Common myeloid progenitor, CD34-positive (primary cell): ENCODE data around the gene TJP2.

Experiments used
- CTCF ChIA-PET: fragments of 350-600 bp; sonication (Branson Sonifier 250); formaldehyde crosslinking; loops from one replicate; lab custom pipeline; 2021; ENCODE audit warnings: antibody characterized with exemption; lab: Charles Lee
- POLR2A ChIA-PET: fragments of 350-600 bp; sonication (Branson Sonifier 250); formaldehyde crosslinking; loops from one replicate; lab custom pipeline; 2021; ENCODE audit warnings: antibody characterized with exemption; lab: Charles Lee
- DNase-seq, 3 donors: peaks; one replicate each; pipeline versions ENCODE4 v3.0.0 to v3.0.0-alpha.2; 2013
- H3K27ac ChIP-seq, 2 experiments: 1 replicate in 1 of 2; 2 replicates in 1 of 2; pipeline ENCODE4 v1.7.0; 2013; ENCODE audit warnings: inconsistent platforms in 2 of 2, low read length in 2 of 2, mild to moderate bottlenecking in 2 of 2, low read depth in 1 of 2, moderate library complexity in 1 of 2; ENCODE audit not compliant: severe bottlenecking in 2 of 2, insufficient read depth in 1 of 2, poor library complexity in 1 of 2
- H3K27me3 ChIP-seq, 5 experiments: replicated peaks in 2 of 5; 1 replicate in 3 of 5; 2 replicates in 2 of 5; pipeline versions ENCODE4 v1.6.1 to v1.7.0; 2013; ENCODE audit warnings: low read length in 4 of 5, mild to moderate bottlenecking in 2 of 5, moderate library complexity in 2 of 5, inconsistent platforms in 1 of 5; ENCODE audit not compliant: insufficient read depth in 5 of 5, control insufficient read depth in 4 of 5
- H3K36me3 ChIP-seq, 4 experiments: 1 replicate in 2 of 4; 2 replicates in 2 of 4; pipeline versions ENCODE4 v1.6.1 to v1.7.0; 2013; ENCODE audit warnings: low read length in 3 of 4, control low read depth in 1 of 4, mild to moderate bottlenecking in 1 of 4; ENCODE audit not compliant: control insufficient read depth in 4 of 4, insufficient read depth in 4 of 4
- H3K4me1 ChIP-seq, 4 experiments: 1 replicate in 3 of 4; 2 replicates in 1 of 4; pipeline versions ENCODE4 v1.6.1 to v1.7.1; 2013; ENCODE audit warnings: low read length in 3 of 4, mild to moderate bottlenecking in 3 of 4, control low read depth in 1 of 4, inconsistent platforms in 1 of 4, moderate library complexity in 1 of 4; ENCODE audit not compliant: control insufficient read depth in 4 of 4, insufficient read depth in 4 of 4; ENCODE audit errors: control extremely low read depth in 1 of 4
- H3K4me3 ChIP-seq, 7 experiments: 1 replicate in 4 of 7; 2 replicates in 3 of 7; pipeline versions ENCODE4 v1.5.1 to v1.7.0; 2013; ENCODE audit warnings: mild to moderate bottlenecking in 7 of 7, low read length in 6 of 7, moderate library complexity in 6 of 7, inconsistent platforms in 2 of 7, low read depth in 2 of 7, control low read depth in 1 of 7; ENCODE audit not compliant: insufficient read depth in 4 of 7, control insufficient read depth in 1 of 7; ENCODE audit errors: extremely low read depth in 1 of 7
- H3K9me3 ChIP-seq, 5 experiments: 1 replicate in 4 of 5; 2 replicates in 1 of 5; pipeline versions ENCODE4 v1.6.1 to v1.7.1; 2013; ENCODE audit warnings: low read length in 4 of 5, mild to moderate bottlenecking in 2 of 5, inconsistent platforms in 1 of 5, low read depth in 1 of 5, moderate library complexity in 1 of 5; ENCODE audit not compliant: control insufficient read depth in 4 of 5, insufficient read depth in 2 of 5; ENCODE audit errors: control extremely low read depth in 1 of 5
- WGBS: methylation state at CpG from one replicate; pipeline ENCODE4 v1.1.5; 2013; ENCODE audit not compliant: insufficient coverage; 5-methylcytosine and 5-hydroxymethylcytosine counted together

Gene TJP2

DNA sequence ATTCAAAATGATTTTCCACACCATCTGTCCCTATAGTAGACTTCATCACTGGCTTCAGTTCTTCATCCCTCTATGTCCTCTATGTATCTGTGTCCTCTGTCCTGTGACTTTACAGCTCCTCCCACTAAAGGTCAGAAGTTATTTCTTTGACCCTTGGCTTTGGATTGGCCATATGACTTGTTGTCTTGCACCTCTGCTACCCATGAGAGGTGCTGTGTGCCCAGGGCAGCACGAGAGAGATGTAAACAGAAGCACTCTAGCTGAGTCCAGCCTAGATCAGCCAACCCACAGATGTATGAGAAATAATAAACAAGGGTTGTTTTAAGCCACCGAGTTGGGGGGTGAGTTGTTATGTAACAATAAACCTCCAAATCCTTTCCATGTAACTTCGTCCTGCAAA, 87.6 kb downstream of the TJP2 start:
- H3K9me3 ChIP-seq, result no peaks in the 10 kb centered on the region
- 88% methylated on average over 1 of the region's 3 CpGs for WGBS
- H3K36me3 ChIP-seq, result peaks cover 0 to 9% (median 1%) of the 10 kb centered on the region in 4 experiments
- no peak overlapping the region for H3K4me3 ChIP-seq
- POLR2A ChIA-PET, result no interaction called here
- CTCF ChIA-PET, result interaction anchor here (0.7 kb wide), 1 partner anchor 68 kb away, joined by 3 read pairs; no protein-coding TSS in a partner anchor
- no peak for DNase-seq
- H3K27ac ChIP-seq, result no peak overlapping the region
- H3K27me3 ChIP-seq, result no peaks in the 10 kb centered on the region
- peaks cover 0 to 4% (median 1%) of the 10 kb centered on the region in 4 experiments for H3K4me1 ChIP-seq

DNA sequence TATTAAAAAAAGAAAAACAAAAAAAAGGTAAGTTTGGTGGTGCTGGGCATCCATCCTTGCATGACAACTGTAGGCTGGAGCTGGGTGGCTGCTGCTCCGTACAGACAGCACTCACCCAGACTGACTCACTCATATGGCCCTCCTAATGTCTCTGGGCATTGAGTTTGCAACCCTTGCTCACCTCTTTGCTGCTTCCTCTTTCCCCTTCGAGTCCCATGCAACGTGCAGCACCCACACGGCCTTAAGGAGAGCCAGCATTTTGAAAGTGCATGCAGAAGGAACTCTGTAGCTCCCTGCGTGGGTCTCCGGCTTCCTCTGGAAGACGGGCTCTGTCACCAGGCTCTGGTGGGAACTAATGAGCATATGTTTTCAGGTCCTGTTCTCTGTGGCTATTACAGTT, 90.4 kb downstream of the TJP2 start:
- Histone ChIP-seq H3K36me3 (no peaks in the 10 kb centered on the region), H3K4me3 (no peak overlapping the region), H3K27ac (no peak overlapping the region), H3K27me3 (no peaks in the 10 kb centered on the region), H3K9me3 (peaks cover 0 to 2% (median 0%) of the 10 kb centered on the region in 5 experiments), H3K4me1 (peaks cover 0 to 4% (median 1%) of the 10 kb centered on the region in 4 experiments)
- POLR2A ChIA-PET, result no interaction called here
- 49% methylated on average over 6 of the region's 7 CpGs for WGBS
- CTCF ChIA-PET, result no interaction called here
- DNase-seq, result peak; percentile 3 to 65 (median 51)

DNA sequence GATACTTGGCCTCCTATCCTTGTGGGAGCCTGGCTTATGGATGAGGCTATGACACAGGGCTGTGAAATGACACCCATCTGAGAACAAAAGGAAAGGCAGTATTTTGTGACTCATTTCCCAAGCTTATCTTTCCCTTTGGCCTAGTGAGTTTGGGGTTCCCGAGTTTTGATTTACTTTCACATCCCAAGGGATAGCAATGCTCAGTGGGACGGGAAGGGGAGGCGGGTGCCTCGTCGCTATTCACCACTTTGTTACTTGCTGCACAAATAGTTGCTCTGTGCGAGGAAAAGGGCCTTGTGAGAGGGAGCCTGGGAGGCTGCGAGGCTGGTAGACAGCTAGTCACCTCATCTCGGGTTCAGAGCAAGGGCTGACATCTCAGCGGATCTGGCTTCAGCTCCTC, 91.8 kb downstream of the TJP2 start:
- DNase-seq, result no peak
- ChIA-PET CTCF (interaction anchor here (1.2 kb wide), 1 partner anchor 156 kb away, joined by 3 read pairs; no protein-coding TSS in a partner anchor), POLR2A (no interaction called here)

DNA sequence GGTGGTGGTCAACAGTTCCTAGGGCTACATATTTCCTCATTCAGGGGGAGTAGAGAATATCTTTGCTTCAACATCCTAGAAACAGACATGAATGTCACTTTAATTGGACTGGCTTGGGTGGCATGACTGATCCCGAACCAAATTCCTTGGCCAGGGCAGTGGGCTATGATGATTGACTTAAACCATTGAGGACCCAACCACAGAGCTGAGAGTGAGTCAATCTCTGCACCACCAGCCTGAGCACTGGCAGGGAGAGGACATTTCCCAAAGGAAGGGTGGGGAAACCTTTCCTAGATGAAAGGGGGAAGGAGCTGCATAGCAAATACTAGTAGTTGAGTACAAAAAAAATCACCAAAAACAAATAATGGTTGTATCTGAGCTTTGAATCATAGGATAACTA, 98.1 kb downstream of the TJP2 start:
- Histone ChIP-seq H3K9me3 (peaks cover 0 to 6% (median 1%) of the 10 kb centered on the region in 5 experiments), H3K4me3 (no peak overlapping the region), H3K4me1 (no peaks in the 10 kb centered on the region), H3K36me3 (no peaks in the 10 kb centered on the region), H3K27ac (no peak overlapping the region), H3K27me3 (no peaks in the 10 kb centered on the region)
- DNase-seq, result no peak
- ChIA-PET CTCF (no interaction called here), POLR2A (no interaction called here)
- 100% methylated on average over 1 of the region's 1 CpG for WGBS

More for the DNA sequence above, 91.8 kb downstream of the TJP2 start:
- Histone ChIP-seq H3K4me3 (no peak overlapping the region), H3K36me3 (no peaks in the 10 kb centered on the region), H3K27me3 (no peaks in the 10 kb centered on the region), H3K27ac (no peak overlapping the region), H3K9me3 (peaks cover 0 to 2% (median 0%) of the 10 kb centered on the region in 5 experiments), H3K4me1 (peaks cover 0 to 4% (median 1%) of the 10 kb centered on the region in 4 experiments)
- 95% methylated on average over 7 of the region's 9 CpGs for WGBS

DNA sequence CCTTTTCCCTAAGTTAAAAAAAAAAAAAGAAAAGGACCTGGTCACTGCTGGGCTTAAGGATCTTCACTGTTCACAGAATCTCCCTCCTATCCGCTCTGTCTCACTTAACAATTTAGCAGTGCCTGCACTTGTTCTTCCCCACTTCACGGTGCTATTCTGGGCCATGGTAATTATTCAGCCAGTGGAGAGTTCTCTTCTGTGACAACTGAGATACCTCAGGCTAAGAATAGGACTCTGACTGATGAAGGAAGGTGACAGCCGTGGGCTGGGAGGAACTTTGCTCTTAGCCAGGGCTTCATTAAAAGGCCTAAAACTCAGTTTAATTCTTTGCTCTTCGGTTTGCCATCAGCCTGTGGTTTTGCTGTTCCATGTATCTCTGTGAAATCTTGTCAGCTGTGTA, 99.1 kb downstream of the TJP2 start:
- 89% methylated on average over 2 of the region's 4 CpGs for WGBS
- Histone ChIP-seq H3K9me3 (peaks cover 0 to 6% (median 1%) of the 10 kb centered on the region in 5 experiments), H3K27ac (no peak overlapping the region), H3K4me3 (no peak overlapping the region), H3K36me3 (no peaks in the 10 kb centered on the region), H3K4me1 (no peaks in the 10 kb centered on the region), H3K27me3 (no peaks in the 10 kb centered on the region)
- ChIA-PET CTCF (no interaction called here), POLR2A (no interaction called here)
- no peak for DNase-seq

- POLR2A ChIA-PET, result no interaction called here
- Histone ChIP-seq H3K4me3 (no peak overlapping the region), H3K27ac (no peak overlapping the region), H3K27me3 (no peaks in the 10 kb centered on the region), H3K9me3 (peaks cover 0 to 6% (median 1%) of the 10 kb centered on the region in 5 experiments), H3K36me3 (no peaks in the 10 kb centered on the region), H3K4me1 (no peaks in the 10 kb centered on the region)
- 98% methylated on average over 4 of the region's 5 CpGs for WGBS
- DNase-seq, result no peak
- CTCF ChIA-PET, result no interaction called here
Measured at GRCh38 chr9:69276775-69277174, 102.7 kb downstream of the TJP2 start.

DNA sequence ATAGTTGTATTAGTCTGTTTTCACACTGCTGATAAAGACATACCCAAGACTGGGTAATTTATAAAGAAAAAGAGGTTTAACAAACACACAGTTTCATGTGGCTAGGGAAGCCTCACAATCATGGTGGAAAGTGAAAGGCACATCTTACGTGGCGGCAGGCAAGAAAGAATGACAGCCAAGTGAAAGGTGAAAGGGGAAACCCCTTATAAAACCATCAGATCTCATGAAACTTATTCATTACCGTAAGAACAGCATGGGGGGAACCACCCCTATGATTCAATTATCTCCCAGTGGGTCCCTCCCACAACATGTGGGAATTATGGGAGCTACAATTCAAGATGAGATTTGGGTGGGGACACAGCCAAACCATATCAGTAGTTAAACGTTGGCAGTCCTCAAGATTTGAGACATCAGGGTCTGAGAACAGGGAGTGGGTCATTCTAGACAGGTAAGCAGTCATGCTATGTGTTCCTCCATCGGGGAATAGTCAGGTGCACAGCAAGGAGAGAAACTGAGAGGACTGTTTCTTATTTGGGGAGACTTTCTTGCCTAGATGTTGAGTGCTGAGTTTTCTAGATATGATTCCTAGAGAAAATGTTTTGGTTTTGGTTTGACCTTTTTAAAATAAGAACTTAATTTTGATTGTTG, 105.1 kb downstream of the TJP2 start:
- H3K27me3 ChIP-seq, result no peaks in the 10 kb centered on the region
- no peak overlapping the region for H3K4me3 ChIP-seq
- no peaks in the 10 kb centered on the region for H3K36me3 ChIP-seq
- CTCF ChIA-PET, result no interaction called here
- no peaks in the 10 kb centered on the region for H3K4me1 ChIP-seq
- POLR2A ChIA-PET, result no interaction called here
- peaks cover 0 to 3% (median 0%) of the 10 kb centered on the region in 5 experiments for H3K9me3 ChIP-seq
- DNase-seq, result no peak
- WGBS, result 98% methylated on average over 4 of the region's 5 CpGs
- no peak overlapping the region for H3K27ac ChIP-seq
